Activated naive CD8-positive, alpha-beta T cell (primary cell): ENCODE results near the gene SAT1.

Experiments used
- H3K27ac Mint-ChIP-seq: one replicate; pipeline ENCODE4 v1.8.0; 2021; ENCODE audit warnings: mixed read lengths
- H3K27me3 Mint-ChIP-seq: one replicate; pipeline ENCODE4 v1.8.0; 2021; ENCODE audit warnings: mixed read lengths
- H3K36me3 Mint-ChIP-seq: one replicate; pipeline ENCODE4 v1.8.0; 2021; ENCODE audit warnings: mixed read lengths
- H3K4me1 Mint-ChIP-seq: one replicate; pipeline ENCODE4 v1.8.0; 2021; ENCODE audit warnings: low read depth, mixed read lengths
- H3K4me3 Mint-ChIP-seq: one replicate; pipeline ENCODE4 v1.8.0; 2021; ENCODE audit warnings: mild to moderate bottlenecking, mixed read lengths
- H3K9me3 Mint-ChIP-seq: one replicate; pipeline ENCODE4 v1.8.0; 2021; ENCODE audit warnings: low read depth, mixed read lengths

Gene SAT1

GRCh38 chrX:23813808-23814207 lies 30.8 kb downstream of the SAT1 start:
- no peak overlapping the region for H3K27ac Mint-ChIP-seq
- H3K27me3 Mint-ChIP-seq: no peaks in the 10 kb centered on the region

GRCh38 chrX:23815376-23815775 lies 32.4 kb downstream of the SAT1 start:
- H3K27ac Mint-ChIP-seq: no peak overlapping the region
- no peak overlapping the region for H3K4me3 Mint-ChIP-seq
- H3K27me3 Mint-ChIP-seq: no peaks in the 10 kb centered on the region
- no peaks in the 10 kb centered on the region for H3K36me3 Mint-ChIP-seq
- H3K4me1 Mint-ChIP-seq: no peaks in the 10 kb centered on the region
- no peaks in the 10 kb centered on the region for H3K9me3 Mint-ChIP-seq

More at GRCh38 chrX:23813808-23814207, 30.8 kb downstream of the SAT1 start:
- no peaks in the 10 kb centered on the region for H3K9me3 Mint-ChIP-seq
- H3K4me1 Mint-ChIP-seq: no peaks in the 10 kb centered on the region
- H3K36me3 Mint-ChIP-seq: no peaks in the 10 kb centered on the region
- no peak overlapping the region for H3K4me3 Mint-ChIP-seq

- no peaks in the 10 kb centered on the region for H3K9me3 Mint-ChIP-seq
- no peaks in the 10 kb centered on the region for H3K4me1 Mint-ChIP-seq
- no peaks in the 10 kb centered on the region for H3K36me3 Mint-ChIP-seq
- H3K27me3 Mint-ChIP-seq: no peaks in the 10 kb centered on the region
- H3K4me3 Mint-ChIP-seq: no peak overlapping the region
- no peak overlapping the region for H3K27ac Mint-ChIP-seq
These were observed 33.2 kb downstream of the SAT1 start for GRCh38 chrX:23816179-23816578.

- Mint-ChIP-seq H3K9me3 (no peaks in the 10 kb centered on the region), H3K27me3 (no peaks in the 10 kb centered on the region), H3K27ac (no peak overlapping the region), H3K4me1 (no peaks in the 10 kb centered on the region), H3K36me3 (no peaks in the 10 kb centered on the region), H3K4me3 (no peak overlapping the region)
These were observed 35.0 kb downstream of the SAT1 start for GRCh38 chrX:23817979-23818336.

GRCh38 chrX:23819385-23820234 lies 36.6 kb downstream of the SAT1 start:
- H3K4me1 Mint-ChIP-seq: no peaks in the 10 kb centered on the region
- H3K27ac Mint-ChIP-seq: no peak overlapping the region
- no peaks in the 10 kb centered on the region for H3K27me3 Mint-ChIP-seq
- no peaks in the 10 kb centered on the region for H3K36me3 Mint-ChIP-seq
- H3K9me3 Mint-ChIP-seq: no peaks in the 10 kb centered on the region
- H3K4me3 Mint-ChIP-seq: no peak overlapping the region

GRCh38 chrX:23820235-23820782 lies 37.3 kb downstream of the SAT1 start:
- no peaks in the 10 kb centered on the region for H3K36me3 Mint-ChIP-seq
- no peaks in the 10 kb centered on the region for H3K27me3 Mint-ChIP-seq
- H3K4me3 Mint-ChIP-seq: no peak overlapping the region
- H3K4me1 Mint-ChIP-seq: no peaks in the 10 kb centered on the region
- no peaks in the 10 kb centered on the region for H3K9me3 Mint-ChIP-seq
- H3K27ac Mint-ChIP-seq: no peak overlapping the region

- H3K9me3 Mint-ChIP-seq: no peaks in the 10 kb centered on the region
- no peak overlapping the region for H3K4me3 Mint-ChIP-seq
- no peak overlapping the region for H3K27ac Mint-ChIP-seq
- H3K4me1 Mint-ChIP-seq: no peaks in the 10 kb centered on the region
- H3K27me3 Mint-ChIP-seq: no peaks in the 10 kb centered on the region
- H3K36me3 Mint-ChIP-seq: no peaks in the 10 kb centered on the region
These were observed 38.9 kb downstream of the SAT1 start for GRCh38 chrX:23821847-23822246.

GRCh38 chrX:23822397-23822796 lies 39.4 kb downstream of the SAT1 start:
- Mint-ChIP-seq H3K27ac (no peak overlapping the region), H3K36me3 (no peaks in the 10 kb centered on the region), H3K4me3 (no peak overlapping the region), H3K4me1 (no peaks in the 10 kb centered on the region), H3K9me3 (no peaks in the 10 kb centered on the region), H3K27me3 (no peaks in the 10 kb centered on the region)

- H3K4me3 Mint-ChIP-seq: no peak overlapping the region
- no peak overlapping the region for H3K27ac Mint-ChIP-seq
- no peaks in the 10 kb centered on the region for H3K27me3 Mint-ChIP-seq
- H3K36me3 Mint-ChIP-seq: no peaks in the 10 kb centered on the region
- H3K4me1 Mint-ChIP-seq: no peaks in the 10 kb centered on the region
- H3K9me3 Mint-ChIP-seq: no peaks in the 10 kb centered on the region
These were observed 39.9 kb downstream of the SAT1 start for GRCh38 chrX:23822841-23823240.

GRCh38 chrX:23825675-23826074 lies 42.7 kb downstream of the SAT1 start:
- Mint-ChIP-seq H3K4me1 (no peaks in the 10 kb centered on the region), H3K9me3 (no peaks in the 10 kb centered on the region)

GRCh38 chrX:23826216-23826615 lies 43.2 kb downstream of the SAT1 start:
- Mint-ChIP-seq H3K27ac (no peak overlapping the region), H3K27me3 (no peaks in the 10 kb centered on the region), H3K36me3 (no peaks in the 10 kb centered on the region), H3K4me3 (no peak overlapping the region), H3K4me1 (no peaks in the 10 kb centered on the region), H3K9me3 (no peaks in the 10 kb centered on the region)

More at GRCh38 chrX:23825675-23826074, 42.7 kb downstream of the SAT1 start:
- Mint-ChIP-seq H3K36me3 (no peaks in the 10 kb centered on the region), H3K27ac (no peak overlapping the region), H3K4me3 (no peak overlapping the region), H3K27me3 (no peaks in the 10 kb centered on the region)

- Mint-ChIP-seq H3K27ac (no peak overlapping the region), H3K4me1 (no peaks in the 10 kb centered on the region), H3K27me3 (no peaks in the 10 kb centered on the region), H3K9me3 (no peaks in the 10 kb centered on the region), H3K4me3 (no peak overlapping the region), H3K36me3 (no peaks in the 10 kb centered on the region)
These were observed 43.7 kb downstream of the SAT1 start for GRCh38 chrX:23826653-23827052.

GRCh38 chrX:23828881-23829280 lies 45.9 kb downstream of the SAT1 start:
- no peak overlapping the region for H3K4me3 Mint-ChIP-seq
- no peaks in the 10 kb centered on the region for H3K4me1 Mint-ChIP-seq
- no peaks in the 10 kb centered on the region for H3K9me3 Mint-ChIP-seq
- H3K27me3 Mint-ChIP-seq: no peaks in the 10 kb centered on the region
- H3K36me3 Mint-ChIP-seq: no peaks in the 10 kb centered on the region
- no peak overlapping the region for H3K27ac Mint-ChIP-seq

GRCh38 chrX:23832721-23833120 lies 49.7 kb downstream of the SAT1 start:
- H3K9me3 Mint-ChIP-seq: no peaks in the 10 kb centered on the region
- H3K27me3 Mint-ChIP-seq: no peaks in the 10 kb centered on the region
- H3K4me3 Mint-ChIP-seq: no peak overlapping the region
- H3K4me1 Mint-ChIP-seq: no peaks in the 10 kb centered on the region
- no peak overlapping the region for H3K27ac Mint-ChIP-seq
- H3K36me3 Mint-ChIP-seq: no peaks in the 10 kb centered on the region
